ENCODE measurements around the gene WHAMM.
"Not testable (repeated sequence)": the region's sequence is repeated elsewhere in the genome, so short reads cannot be mapped to it uniquely, and the experiment has no call there.

WHAMM gene, protein sequence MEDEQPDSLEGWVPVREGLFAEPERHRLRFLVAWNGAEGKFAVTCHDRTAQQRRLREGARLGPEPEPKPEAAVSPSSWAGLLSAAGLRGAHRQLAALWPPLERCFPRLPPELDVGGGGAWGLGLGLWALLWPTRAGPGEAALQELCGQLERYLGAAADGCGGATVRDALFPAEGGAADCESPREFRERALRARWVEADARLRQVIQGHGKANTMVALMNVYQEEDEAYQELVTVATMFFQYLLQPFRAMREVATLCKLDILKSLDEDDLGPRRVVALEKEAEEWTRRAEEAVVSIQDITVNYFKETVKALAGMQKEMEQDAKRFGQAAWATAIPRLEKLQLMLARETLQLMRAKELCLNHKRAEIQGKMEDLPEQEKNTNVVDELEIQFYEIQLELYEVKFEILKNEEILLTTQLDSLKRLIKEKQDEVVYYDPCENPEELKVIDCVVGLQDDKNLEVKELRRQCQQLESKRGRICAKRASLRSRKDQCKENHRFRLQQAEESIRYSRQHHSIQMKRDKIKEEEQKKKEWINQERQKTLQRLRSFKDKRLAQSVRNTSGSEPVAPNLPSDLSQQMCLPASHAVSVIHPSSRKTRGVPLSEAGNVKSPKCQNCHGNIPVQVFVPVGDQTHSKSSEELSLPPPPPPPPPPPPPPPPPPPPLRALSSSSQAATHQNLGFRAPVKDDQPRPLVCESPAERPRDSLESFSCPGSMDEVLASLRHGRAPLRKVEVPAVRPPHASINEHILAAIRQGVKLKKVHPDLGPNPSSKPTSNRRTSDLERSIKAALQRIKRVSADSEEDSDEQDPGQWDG

DNA sequence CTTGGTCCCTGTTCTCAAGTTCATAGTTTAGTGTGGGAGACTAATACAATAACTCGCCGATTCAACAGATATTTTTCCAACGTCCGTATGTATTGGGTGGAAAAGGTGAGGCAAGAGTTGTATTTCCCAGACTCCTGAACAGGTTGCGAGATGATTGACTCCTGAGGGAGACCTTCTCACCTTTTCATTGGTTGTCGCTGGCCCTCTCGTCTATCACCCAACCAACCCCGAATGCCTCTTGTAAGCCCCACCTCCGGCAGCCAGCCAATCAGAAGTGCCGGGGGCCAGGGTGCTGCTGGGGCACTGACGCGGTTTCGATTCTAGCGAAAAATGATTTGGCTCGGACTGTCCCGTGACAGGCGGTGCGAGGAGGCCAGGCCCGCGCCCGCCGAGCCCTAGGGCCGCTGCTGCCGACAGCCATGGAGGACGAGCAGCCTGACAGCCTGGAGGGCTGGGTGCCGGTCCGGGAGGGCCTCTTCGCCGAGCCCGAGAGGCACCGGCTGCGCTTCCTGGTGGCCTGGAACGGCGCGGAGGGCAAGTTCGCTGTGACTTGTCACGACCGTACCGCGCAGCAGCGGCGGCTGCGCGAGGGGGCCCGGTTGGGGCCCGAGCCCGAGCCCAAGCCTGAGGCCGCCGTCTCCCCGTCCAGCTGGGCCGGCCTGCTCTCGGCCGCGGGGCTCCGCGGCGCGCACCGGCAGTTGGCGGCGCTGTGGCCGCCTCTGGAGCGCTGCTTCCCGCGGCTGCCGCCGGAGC is at the start of gene WHAMM:
WHAMM (plus strand) TSS at position 321 of the 753 bp plus-strand sequence; CDS start at position 420, 99 bp downstream.
- peak; percentile 99 for DNase-seq

DNA sequence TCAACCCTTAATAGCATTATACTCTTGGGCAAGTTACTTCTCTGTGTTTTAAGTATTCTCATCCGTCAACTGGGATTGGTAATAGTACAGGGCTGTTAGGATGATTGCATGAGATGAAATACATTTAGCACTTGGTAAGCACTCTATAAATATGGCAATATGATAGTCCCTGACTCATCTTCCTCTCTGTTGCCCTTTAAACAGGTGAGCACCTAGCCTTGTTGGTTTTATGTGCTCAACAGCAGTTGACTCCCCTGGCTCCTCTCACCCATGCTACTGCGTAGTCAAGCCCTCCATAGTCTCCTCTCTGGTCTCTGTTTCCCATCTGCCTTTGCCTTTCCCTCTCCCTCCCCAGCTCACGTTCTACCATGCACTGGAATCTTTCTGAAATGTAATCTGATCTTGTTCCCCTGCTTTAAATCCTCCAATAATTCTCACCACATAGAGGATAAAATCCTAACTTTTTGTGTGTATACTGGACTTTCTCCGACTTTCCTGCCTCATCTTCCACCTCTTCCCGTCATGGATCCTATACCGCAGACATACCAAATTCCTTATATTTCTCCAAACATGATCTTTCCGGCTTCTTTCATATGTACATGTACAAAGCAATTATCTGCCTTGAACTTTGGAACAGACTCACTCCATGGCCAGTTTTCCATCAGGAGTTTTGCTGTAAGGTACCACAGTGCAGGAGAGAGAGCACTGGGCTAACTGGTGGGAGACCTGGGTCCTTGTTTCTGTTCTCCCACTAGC is 45.9 kb upstream of the WHAMM start:
- no peak for DNase-seq

DNA sequence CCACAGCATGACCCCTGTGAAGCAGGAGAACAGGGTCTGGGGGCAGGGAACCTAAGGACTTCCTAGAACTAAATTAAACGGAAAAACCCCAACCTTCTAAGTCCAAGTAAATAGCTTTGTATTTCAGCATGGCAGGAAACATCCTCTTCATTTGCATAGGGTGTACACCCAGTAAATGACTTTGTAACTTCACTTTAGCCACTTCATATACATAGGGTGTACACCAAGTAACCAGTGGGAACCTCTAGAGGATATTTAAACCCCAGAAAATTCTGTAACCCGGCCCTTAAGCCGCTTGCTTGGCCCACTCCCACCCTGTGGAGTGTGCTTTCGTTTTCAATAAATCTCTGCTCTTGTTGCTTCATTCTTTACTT is 45.3 kb upstream of the WHAMM start:
- no peak for DNase-seq

DNA sequence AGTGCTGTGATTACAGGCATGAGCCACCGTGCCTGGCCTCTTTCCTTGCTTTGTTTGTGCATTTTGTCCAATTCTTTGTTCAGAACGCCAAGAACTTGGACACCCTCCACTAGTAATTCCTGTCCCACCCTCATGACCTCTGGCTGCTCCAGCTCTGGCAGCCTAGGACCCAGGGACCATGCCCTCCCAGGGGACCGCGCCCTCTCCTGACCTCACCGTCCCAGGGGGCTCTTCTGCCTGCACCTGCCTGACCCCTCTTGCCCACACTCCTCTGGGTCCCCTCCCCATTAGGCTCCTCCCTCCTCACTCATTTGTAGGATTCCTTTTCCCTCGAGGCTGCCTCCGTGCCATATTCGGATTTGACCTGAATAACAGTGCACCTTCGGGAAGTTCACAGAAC is 44.7 kb upstream of the WHAMM start:
- DNase-seq = no peak

DNA sequence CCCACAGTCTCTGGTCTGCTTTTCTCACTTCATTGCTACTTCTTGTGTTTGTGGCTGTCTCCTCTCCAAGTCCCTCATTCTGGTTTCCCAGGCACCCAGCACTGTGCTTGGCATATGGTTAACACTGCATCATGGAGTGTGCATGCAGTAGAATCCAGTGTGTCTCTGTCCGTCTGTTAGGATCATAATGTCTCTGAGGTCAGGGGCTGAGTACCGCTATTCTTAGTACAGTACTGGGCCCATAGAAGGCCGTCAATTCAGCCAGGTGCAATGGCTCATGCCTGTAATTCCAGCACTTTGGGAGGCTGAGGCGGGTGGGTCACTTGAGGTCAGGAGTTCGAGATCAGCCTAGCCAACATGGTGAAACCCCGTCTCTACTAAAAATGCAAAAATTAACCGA is 43.2 kb upstream of the WHAMM start:
- not testable (repeated sequence) for DNase-seq

DNA sequence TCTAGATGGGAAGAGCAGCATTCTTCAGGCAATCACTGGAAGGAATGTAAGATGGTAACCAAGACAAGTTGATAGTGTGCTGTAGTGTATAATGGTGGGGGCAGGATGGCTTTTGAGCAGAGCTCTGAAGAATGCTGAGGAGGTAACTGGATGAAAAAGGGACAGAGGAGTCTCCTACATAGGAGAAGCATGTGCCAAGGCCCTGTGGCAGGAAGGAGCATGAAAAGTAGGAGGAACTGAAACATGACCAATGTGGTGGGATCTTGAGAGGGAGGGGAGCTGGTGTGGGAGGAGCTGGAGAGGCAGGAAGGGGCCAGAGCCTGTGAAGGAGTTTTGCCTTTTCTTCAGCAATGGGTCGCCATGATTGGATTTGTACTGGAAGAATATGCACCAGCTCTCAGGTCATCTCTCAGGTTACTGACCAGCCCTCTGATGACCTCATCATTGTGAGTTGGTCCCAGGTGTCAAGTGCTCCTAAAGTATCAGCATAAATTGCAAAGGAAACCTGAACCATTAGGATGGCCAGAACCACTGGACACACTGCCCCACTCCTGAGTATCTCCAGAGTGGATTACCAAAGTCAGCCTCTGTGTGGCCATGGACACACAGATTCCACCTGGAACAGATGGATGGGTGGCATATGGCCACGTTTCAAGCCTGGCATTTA is 42.1 kb upstream of the WHAMM start:
- DNase-seq = no peak

DNA sequence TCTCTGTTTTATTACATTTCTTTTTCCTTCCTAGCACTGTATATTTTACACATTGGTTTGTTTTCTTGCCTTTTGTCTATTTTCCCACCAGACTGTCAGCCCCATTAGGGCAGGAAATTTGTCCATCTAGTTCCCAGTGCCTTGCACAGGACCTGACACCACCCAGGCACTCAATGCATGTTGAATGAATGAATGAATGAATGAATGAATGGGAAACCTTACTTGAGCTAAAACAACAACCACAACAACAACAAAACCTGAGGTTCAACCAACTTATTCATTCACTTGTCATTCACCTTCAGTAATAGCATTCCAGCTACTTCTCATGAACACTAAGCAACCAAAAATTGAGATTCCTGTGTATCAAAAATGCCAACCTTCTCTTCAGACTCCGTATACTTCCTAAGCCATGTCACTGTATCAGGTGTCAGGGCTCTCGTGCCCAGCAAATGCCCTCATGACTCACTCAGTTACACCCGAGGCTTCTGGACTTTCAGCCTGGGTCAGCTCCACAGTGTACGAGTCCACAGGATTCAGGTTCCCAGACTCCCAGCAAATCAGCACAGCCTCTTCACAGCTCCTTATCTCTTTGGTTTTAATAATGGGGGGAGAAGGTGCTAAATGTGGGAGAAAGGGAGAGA is 40.9 kb upstream of the WHAMM start:
- DNase-seq = no peak

DNA sequence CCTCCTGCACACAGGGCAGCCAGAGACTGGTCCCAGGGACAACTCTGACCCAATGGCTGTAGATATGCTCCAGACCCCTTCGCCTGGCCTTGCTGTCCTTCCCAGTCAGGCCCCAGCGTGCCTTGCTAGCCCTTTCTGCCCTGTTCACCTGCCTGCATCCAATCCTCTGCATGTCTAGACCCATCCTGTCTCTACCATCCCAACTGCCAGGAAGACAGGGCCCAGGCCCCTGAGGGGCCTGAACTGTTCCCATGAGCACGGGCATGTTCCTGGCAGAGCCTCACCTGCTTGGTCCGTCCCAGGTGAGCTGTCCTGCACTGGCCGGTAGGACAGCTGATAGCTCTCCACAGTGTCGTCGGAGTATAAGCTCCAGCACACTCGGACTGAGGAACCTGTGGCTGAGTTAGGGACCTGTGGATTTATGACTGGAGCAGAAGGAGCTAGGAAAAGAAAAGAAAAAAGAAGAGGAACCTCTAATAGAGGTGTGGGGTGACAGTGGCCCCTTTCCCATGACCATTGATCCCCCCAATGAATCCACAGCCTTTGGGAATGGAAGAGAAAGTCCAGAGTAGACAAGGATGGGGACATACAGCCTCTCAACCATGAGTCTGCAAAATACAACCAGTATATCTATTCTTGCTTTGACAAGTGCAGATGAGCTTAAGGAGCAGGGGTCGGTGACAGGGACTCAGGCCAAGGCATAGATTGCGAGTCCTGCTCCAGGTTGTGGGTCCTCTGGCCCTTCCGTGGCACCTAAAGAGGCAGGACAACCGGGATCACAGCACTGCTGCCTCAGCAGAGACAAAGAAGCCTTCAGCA is 37.4 kb upstream of the WHAMM start:
- no peak for DNase-seq

DNA sequence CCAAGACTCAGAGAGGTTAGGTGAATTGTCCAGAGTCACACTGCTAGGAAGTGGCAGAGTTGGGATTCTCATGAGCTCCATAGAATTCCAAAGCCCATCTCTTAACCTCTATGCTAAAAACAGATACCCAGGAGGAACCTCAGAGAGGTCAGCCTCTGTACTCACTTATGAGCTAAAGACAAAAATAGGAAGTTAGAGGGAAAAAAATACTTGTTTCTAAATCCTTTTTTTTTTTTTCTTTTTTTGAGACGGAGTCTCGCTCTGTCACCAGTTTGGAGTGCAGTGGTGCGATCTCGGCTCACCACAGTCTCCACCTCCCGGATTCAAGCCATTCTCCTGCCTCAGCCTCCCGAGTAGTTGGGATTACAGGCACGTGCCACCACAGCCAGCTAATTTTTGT is 34.9 kb upstream of the WHAMM start:
- DNase-seq = peak; percentile 28

DNA sequence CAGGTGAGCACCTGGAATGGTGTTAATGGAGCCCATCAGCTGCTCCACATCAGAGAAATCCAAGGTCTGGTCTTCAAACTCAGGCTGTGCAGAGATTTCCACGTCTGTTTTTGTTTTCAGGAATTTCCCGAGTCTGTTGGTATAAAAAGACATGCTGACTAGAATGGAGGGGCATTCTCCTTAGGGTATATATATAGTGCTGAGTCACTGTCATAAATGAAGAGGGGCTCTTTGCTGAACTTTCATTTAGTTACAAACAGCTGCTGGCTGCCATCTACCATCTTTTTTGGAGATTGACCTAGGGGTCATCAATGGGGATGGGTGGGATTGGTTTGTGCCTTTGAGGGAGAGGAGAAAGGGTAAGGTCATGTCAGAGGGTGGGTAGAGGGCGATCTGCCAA is 30.7 kb upstream of the WHAMM start:
- no peak for DNase-seq

DNA sequence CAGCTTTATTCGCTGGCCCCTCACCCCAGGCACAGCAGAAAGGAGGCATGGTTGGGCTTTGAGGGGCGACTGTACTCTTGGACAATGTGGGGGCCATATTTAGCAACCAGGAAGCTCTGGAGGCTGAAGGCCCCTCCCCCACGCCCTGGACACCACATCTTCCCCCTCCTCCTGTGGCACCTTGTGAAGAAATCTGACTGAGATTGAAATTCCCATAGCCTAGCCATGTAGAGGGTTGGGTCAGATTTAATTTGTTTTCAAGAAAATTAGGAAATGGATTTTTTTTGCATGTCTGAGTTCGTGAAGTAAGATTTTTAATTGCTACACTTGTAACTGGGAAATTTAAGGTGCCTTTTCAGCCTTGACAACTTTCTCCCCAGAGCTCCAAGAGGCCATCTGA is 28.1 kb upstream of the WHAMM start:
- DNase-seq = no peak

DNA sequence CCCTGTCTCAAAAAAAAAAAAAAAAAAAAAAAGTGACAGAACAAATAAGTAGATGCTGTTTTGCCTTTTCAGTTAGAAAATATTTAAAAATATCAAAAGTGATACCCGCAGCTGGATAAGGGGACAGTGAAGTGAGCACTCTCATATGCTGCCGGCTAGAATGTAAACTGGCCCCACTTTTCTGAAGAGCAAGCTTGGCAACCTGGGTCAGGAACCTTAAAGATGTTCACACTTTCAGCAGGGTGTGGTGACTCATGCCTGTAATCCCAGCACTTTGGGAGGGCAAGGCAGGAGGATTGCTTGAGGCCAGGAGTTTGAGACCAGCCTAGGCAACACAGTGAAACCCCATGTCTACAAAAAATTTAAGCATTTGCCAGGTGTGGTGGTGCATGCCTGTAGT is 20.9 kb upstream of the WHAMM start:
- DNase-seq = no peak

DNA sequence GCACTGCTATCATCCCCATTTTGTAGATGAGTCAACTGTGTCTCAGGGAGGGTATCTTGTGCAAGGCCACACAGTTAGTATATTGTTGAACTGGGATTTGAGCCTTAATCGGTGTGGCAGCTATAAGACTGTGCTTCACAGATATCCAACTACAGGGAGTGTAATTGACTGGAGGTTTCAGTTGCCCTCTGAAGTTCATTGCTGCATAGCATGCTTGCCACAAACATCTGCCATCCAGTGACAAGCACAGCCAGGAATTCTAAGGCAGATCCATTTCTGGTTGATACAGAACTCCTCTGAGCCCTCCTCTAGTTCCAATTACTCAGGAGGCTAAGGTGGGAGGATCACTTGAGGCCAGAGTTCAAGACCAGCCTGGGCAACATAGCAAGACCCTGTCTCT is 19.9 kb upstream of the WHAMM start:
- DNase-seq = no peak

DNA sequence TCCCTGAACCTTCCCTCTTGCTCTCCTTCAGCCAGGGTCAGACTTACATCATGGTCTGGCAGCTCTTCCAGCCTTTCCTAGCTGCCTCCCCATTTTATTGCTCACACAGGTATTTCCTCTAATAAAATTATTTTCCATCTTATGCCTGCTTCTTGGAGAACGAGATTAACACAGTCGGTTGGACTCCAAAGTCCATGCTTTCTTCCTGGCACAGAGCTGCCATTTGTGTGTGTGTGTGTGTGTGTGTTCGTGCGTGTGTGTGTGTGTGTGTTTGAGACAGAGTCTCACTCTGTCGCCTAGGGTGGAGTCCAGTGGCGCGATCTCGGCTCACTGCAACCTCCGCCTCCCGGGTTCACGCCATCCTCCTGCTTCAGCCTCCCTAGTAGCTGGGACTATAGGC is 19.1 kb upstream of the WHAMM start:
- DNase-seq = no peak

DNA sequence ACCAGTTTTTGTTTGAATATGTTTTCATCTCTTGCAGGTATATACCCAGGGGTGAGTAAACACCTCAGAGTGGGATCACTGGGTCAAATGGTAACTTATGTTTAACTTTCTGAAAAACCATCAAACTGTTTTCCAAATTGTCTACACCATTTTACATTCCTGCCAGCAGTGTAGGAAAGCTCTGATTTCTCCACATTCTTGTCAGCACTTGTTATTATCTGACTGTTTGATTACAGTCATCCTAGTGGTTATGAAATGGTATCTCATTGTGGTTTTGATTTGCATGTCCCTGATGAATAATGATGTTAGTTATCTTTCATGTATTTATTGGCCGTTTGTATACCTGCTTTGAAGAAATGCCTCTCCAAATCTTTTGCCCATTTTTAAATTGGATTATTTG is 17.4 kb upstream of the WHAMM start:
- DNase-seq = no peak

DNA sequence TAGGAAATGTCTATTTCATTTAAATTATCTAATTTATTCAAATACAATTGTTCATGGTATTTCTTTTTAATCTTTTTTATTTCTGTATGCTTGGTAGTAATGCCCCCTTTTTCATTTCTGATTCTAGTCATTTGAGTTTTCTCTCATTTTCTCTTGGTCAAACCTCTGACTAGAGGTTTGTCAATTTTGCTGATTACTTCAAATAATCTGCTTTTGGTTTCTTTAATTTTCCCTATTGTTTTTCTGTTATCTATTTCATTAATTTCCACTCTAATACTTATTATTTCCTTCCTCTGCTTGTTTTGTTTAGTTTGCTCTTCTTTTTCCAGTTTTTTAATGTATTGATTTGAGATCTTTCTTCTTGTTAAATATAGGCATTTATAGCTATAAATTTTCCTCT is 15.7 kb upstream of the WHAMM start:
- DNase-seq = no peak

DNA sequence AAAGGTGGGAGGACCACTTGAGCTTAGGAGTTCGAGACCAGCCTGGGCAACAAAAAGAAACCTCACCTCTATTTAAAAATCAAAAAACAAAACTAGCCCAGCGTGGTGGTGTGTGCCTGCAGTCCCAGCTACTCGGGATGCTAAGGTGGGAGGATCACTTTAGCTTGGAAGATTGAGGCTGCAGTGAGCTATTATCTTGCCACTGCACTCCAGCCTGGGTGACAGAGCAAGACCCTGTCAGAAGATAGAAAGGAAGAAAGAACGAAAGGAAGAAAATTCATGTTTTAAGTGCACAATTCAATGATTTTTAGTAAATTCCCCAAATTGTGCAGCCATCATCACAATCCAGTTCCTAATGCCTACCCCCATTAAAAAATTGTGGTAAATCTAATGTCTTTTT is 11.3 kb upstream of the WHAMM start:
- no peak for DNase-seq

DNA sequence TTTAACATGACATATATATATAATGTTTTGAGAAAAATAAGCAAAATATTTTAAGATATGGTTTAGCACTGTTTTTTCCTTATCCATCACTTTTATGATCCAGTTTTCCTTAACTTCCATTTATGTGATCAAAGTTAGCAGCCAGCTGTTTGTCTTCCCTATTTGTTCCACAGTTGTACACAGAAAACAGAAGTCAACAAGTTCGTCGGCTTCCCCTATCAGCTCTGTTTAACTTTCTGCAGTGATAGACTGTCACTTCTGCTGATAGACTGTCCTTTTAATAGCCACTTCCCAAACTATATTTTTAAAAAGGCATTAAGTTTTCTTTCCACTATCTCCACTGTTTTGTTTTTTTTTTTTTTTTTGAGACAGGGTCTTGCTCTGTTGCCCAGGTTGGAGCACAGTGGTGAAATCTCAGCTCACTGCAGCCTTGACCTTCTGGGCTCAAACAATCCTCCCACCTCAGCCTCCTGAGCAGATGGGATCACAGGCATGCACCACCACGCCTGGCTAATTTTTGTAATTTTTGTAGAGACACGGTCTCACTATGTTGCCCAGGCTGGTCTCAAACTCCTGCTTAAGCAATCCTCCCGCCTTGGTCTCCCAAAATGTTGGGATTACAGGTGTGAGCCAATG is 10.8 kb upstream of the WHAMM start:
- no peak for DNase-seq

DNA sequence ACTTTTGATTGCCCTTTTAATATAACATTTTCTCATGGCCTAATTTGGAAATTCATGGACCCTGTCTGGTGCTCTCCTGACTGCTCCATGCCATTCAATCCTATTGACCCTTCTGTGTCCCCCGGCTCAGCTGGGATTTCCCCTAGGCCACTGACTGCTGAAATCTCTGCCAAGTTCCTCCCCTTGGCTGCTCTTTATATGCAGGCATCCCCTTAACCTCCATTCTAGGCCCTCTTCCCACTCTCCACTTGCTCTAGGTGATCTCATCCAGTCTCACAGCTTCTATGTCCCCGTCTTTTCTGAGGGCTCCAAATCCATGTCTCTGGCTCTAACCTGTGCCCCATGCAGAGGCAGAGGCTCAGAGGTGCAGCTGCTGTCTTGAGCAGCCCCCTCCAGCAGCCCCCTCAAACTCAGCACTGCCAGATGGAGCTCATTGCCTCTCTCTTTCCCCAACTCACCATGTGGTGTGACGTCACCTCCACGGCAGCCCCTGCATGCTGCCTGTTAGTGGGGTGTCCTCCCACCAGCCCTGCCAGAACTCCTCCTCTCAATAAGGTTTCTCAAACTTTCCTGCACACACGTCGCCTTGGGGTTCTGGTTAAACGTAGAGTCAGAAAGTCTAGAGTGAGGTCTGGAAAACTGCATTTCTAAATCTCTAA is 10.1 kb upstream of the WHAMM start:
- DNase-seq = no peak

DNA sequence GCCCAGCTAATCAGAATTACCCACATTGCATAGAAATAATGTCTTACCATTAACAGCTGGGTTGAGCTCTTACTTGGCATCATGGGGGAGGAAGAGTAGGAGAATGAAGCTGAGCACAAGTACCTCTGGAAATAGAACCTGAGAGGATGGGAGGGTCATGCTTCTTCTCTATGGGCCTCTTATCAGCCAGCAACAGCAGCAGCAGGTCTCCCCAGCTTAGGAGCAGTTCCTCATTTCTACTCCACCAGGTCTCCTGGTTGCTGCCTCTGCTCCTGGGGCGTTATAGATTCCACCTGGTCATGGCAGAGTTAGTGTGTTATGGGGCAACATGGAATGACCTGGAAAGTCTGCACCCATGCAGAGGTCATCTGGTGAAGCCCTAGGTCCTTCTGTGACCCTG is 6.9 kb upstream of the WHAMM start:
- DNase-seq = peak; percentile 95
